HG02943 (cell line): Measurements from ENCODE around the gene PLXNA2.

Experiments
- ATAC-seq: cut with Tn5 transposase; IDR thresholded peaks from one replicate; pipeline ENCODE4 v1.9.1; 2021; ENCODE audit warnings: mild to moderate bottlenecking, low read depth, moderate library complexity; ENCODE audit not compliant: unreplicated experiment

PLXNA2 gene

GRCh38 chr1:208242146-208242545 is 2.0 kb downstream of the PLXNA2 start:
- ATAC-seq: no peak

- no peak for ATAC-seq
Measured at GRCh38 chr1:208241512-208241911, 2.7 kb downstream of the PLXNA2 start.

GRCh38 chr1:208240662-208241355 is 3.4 kb downstream of the PLXNA2 start:
- no peak for ATAC-seq

GRCh38 chr1:208239473-208240381 is 4.5 kb downstream of the PLXNA2 start:
- ATAC-seq: no peak

- no peak for ATAC-seq
Measured at GRCh38 chr1:208238710-208239472, 5.3 kb downstream of the PLXNA2 start.

- ATAC-seq: no peak
Measured at GRCh38 chr1:208237241-208237640, 6.9 kb downstream of the PLXNA2 start.

GRCh38 chr1:208235982-208236761 is 8.0 kb downstream of the PLXNA2 start:
- no peak for ATAC-seq

- no peak for ATAC-seq
Measured at GRCh38 chr1:208235356-208235981, 8.7 kb downstream of the PLXNA2 start.

- ATAC-seq: no peak
Measured at GRCh38 chr1:208234721-208235120, 9.5 kb downstream of the PLXNA2 start.

- no peak for ATAC-seq
Measured at GRCh38 chr1:208233978-208234377, 10.2 kb downstream of the PLXNA2 start.

GRCh38 chr1:208233546-208233945 is 10.6 kb downstream of the PLXNA2 start:
- ATAC-seq: no peak

GRCh38 chr1:208232662-208233038 is 11.5 kb downstream of the PLXNA2 start:
- no peak for ATAC-seq

GRCh38 chr1:208231881-208232661 is 12.1 kb downstream of the PLXNA2 start:
- ATAC-seq: no peak

- ATAC-seq: no peak
Measured at GRCh38 chr1:208230668-208231529, 13.3 kb downstream of the PLXNA2 start.

GRCh38 chr1:208228550-208228949 is 15.6 kb downstream of the PLXNA2 start:
- ATAC-seq: no peak

GRCh38 chr1:208228026-208228425 is 16.2 kb downstream of the PLXNA2 start:
- no peak for ATAC-seq

GRCh38 chr1:208227366-208227765 is 16.8 kb downstream of the PLXNA2 start:
- no peak for ATAC-seq
